Neutrophil (primary cell): Measurements from ENCODE around the gene LRBA.
"Not testable (repeated sequence)": the region's sequence is repeated elsewhere in the genome, so short reads cannot be mapped to it uniquely, and the experiment has no call there.

Source experiments
- H3K27ac ChIP-seq: fragments of 200-600 bp; sonication (generic); 2 replicates; pipeline ENCODE4 v1.5.1; 2016; ENCODE audit warnings: mild to moderate bottlenecking, moderate library complexity
- H3K27me3 ChIP-seq: fragments of 200-600 bp; sonication (generic); 2 replicates; pipeline ENCODE4 v1.6.0; 2016; ENCODE audit warnings: mild to moderate bottlenecking
- H3K36me3 ChIP-seq: fragments of 200-600 bp; sonication (generic); 2 replicates; pipeline ENCODE4 v1.5.1; 2017
- H3K4me1 ChIP-seq, 2 experiments: fragments of 200-600 bp in 1 of 2; sonication (generic) in 1 of 2; 1 replicate in 1 of 2; 2 replicates in 1 of 2; pipeline versions ENCODE4 v1.5.1 to v1.6.1; 2013 to 2016; ENCODE audit warnings: low read depth in 1 of 2, low read length in 1 of 2, mild to moderate bottlenecking in 1 of 2, moderate library complexity in 1 of 2; ENCODE audit not compliant: control insufficient read depth in 1 of 2, insufficient read depth in 1 of 2
- H3K4me3 ChIP-seq, 2 experiments: fragments of 200-600 bp in 1 of 2; sonication (generic) in 1 of 2; 1 replicate in 1 of 2; 2 replicates in 1 of 2; pipeline ENCODE4 v1.5.1; 2013 to 2016; ENCODE audit warnings: low read depth in 1 of 2, low read length in 1 of 2, mild to moderate bottlenecking in 1 of 2, moderate library complexity in 1 of 2
- H3K9me3 ChIP-seq: fragments of 200-600 bp; sonication (generic); 2 replicates; pipeline ENCODE4 v1.5.1; 2016
- CTCF ChIP-seq: fragments of 200-600 bp; sonication (generic); IDR thresholded peaks from 2 replicates; pipeline ENCODE4 v1.5.1; 2016; ENCODE audit warnings: antibody characterized with exemption

The LRBA gene

GRCh38 chr4:151014521-151015458 lies at the start of gene LRBA:
Gene LRBA (minus strand): TSS chr4:151015284. CDS start chr4:151014642, 642 bp downstream.
- peaks cover 18 to 29% of the 10 kb centered on the region in 2 experiments for H3K4me1 ChIP-seq
- H3K36me3 ChIP-seq, result no peaks in the 10 kb centered on the region
- H3K27ac ChIP-seq, result peak within 1 kb of the TSS; percentile 72
- H3K27me3 ChIP-seq, result peaks cover 6% of the 10 kb centered on the region
- no peaks in the 10 kb centered on the region for H3K9me3 ChIP-seq
- H3K4me3 ChIP-seq, result peak within 1 kb of the TSS; percentile 91 to 94
- no peak for TF ChIP-seq CTCF

- H3K36me3 ChIP-seq, H3K27me3 ChIP-seq, H3K4me1 ChIP-seq, H3K4me3 ChIP-seq, H3K9me3 ChIP-seq, H3K27ac ChIP-seq: not testable (repeated sequence)
Measured at GRCh38 chr4:151063143-151063542, 48.1 kb upstream of the LRBA start.

GRCh38 chr4:151055539-151055938 lies 40.5 kb upstream of the LRBA start:
- no peak for TF ChIP-seq CTCF
- Histone ChIP-seq H3K27me3 (no peaks in the 10 kb centered on the region), H3K4me1 (no peaks in the 10 kb centered on the region), H3K27ac (no peak overlapping the region), H3K36me3 (no peaks in the 10 kb centered on the region), H3K9me3 (no peaks in the 10 kb centered on the region), H3K4me3 (no peak overlapping the region)

- no peak for TF ChIP-seq CTCF
- no peaks in the 10 kb centered on the region for H3K9me3 ChIP-seq
- H3K27ac ChIP-seq, result no peak overlapping the region
- no peaks in the 10 kb centered on the region for H3K4me1 ChIP-seq
- H3K36me3 ChIP-seq, result no peaks in the 10 kb centered on the region
- H3K27me3 ChIP-seq, result no peaks in the 10 kb centered on the region
- H3K4me3 ChIP-seq, result no peak overlapping the region
Measured at GRCh38 chr4:151052785-151053184, 37.7 kb upstream of the LRBA start.

GRCh38 chr4:151049430-151049884 lies 34.4 kb upstream of the LRBA start:
- H3K4me3 ChIP-seq, result no peak overlapping the region
- H3K9me3 ChIP-seq, result no peaks in the 10 kb centered on the region
- H3K27ac ChIP-seq, result no peak overlapping the region
- H3K36me3 ChIP-seq, result no peaks in the 10 kb centered on the region
- no peak for TF ChIP-seq CTCF
- H3K4me1 ChIP-seq, result no peaks in the 10 kb centered on the region
- H3K27me3 ChIP-seq, result no peaks in the 10 kb centered on the region

GRCh38 chr4:151048913-151049312 lies 33.8 kb upstream of the LRBA start:
- Histone ChIP-seq H3K4me3 (no peak overlapping the region), H3K36me3 (no peaks in the 10 kb centered on the region), H3K27me3 (no peaks in the 10 kb centered on the region), H3K27ac (no peak overlapping the region), H3K4me1 (no peaks in the 10 kb centered on the region), H3K9me3 (no peaks in the 10 kb centered on the region)
- TF ChIP-seq CTCF, result no peak
